Naive B cell (primary cell): ENCODE results near the gene MBD4. TPM values are rescaled to one million over a fixed set of nuclear protein-coding genes. Genes with fewer than 3 reads are reported as not detected.

Experiments
- ATAC-seq, 2 donors: fragments of 150-1000 bp; cut with Tn5 transposase; 2 replicates each; pipeline ENCODE4 v1.10.0; 2021; ENCODE audit warnings: low read depth in 2 of 2, mild to moderate bottlenecking in 2 of 2, moderate library complexity in 2 of 2
- DNase-seq: peaks from one replicate; pipeline ENCODE4 v3.0.0; 2022
- H3K27ac Mint-ChIP-seq, 6 donors: one replicate each; pipeline ENCODE4 v1.8.0; 2020 to 2022; ENCODE audit warnings: mild to moderate bottlenecking in 6 of 6, mixed read lengths in 6 of 6, moderate library complexity in 5 of 6, inconsistent platforms in 2 of 6
- H3K27me3 Mint-ChIP-seq, 3 donors: one replicate each; pipeline ENCODE4 v1.8.0; 2021 to 2022; ENCODE audit warnings: mixed read lengths in 3 of 3, mild to moderate bottlenecking in 1 of 3
- H3K36me3 Mint-ChIP-seq, 2 donors: one replicate each; pipeline ENCODE4 v1.8.0; 2020 to 2022; ENCODE audit warnings: mixed read lengths in 2 of 2, inconsistent platforms in 1 of 2, mild to moderate bottlenecking in 1 of 2
- H3K4me1 Mint-ChIP-seq, 3 donors: one replicate each; pipeline ENCODE4 v1.8.0; 2020 to 2022; ENCODE audit warnings: mixed read lengths in 3 of 3, inconsistent platforms in 1 of 3, mild to moderate bottlenecking in 1 of 3, moderate library complexity in 1 of 3
- H3K4me3 Mint-ChIP-seq, 8 donors: one replicate each; pipeline ENCODE4 v1.8.0; 2020 to 2022; ENCODE audit warnings: mild to moderate bottlenecking in 8 of 8, mixed read lengths in 8 of 8, moderate library complexity in 8 of 8, inconsistent platforms in 2 of 8
- H3K9me3 Mint-ChIP-seq, 7 donors: one replicate each; pipeline ENCODE4 v1.8.0; 2020 to 2022; ENCODE audit warnings: mixed read lengths in 7 of 7, mild to moderate bottlenecking in 5 of 7, inconsistent platforms in 2 of 7, moderate library complexity in 1 of 7
- polyA plus RNA-seq, 6 donors: library from polyadenylated mRNA; unstranded; fragments of 300-500 nt; fragmentation: Illumina TruSeq; gene quantifications; one replicate each; pipeline ENCODE4 v1.2.3, GENCODE V29; 2021; ENCODE audit warnings: low read depth in 6 of 6

MBD4 gene
- polyA plus RNA-seq, 6 donors from 2014 or later, result 98.2 to 187 (median 127) TPM

DNA sequence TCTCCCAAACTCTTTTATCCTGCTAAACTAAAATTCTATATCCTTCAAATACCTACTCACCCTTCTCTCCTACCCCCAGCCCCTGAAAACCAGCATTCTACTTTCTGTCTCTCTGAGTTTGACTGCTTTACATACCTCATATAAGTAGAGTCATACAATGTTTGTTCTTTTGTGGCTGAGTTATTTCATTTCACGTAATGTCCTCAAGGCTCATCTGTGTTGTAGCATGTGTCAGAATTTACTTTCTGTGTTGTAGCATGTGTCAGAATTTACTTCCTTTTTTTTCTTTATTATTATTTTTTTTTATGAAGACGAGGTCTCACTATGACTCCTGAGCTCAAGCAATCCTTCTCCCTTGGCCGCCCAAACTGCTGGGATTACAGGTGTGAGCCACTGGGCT is 20.4 kb upstream of the MBD4 start:
- Mint-ChIP-seq H3K27ac (peak overlapping the region in 1 of 6 donors; percentile 26), H3K27me3 (no peaks in the 10 kb centered on the region), H3K9me3 (no peaks in the 10 kb centered on the region), H3K4me1 (peaks cover 0 to 8% (median 8%) of the 10 kb centered on the region in 3 donors), H3K4me3 (no peak overlapping the region), H3K36me3 (peaks cover 6 to 15% of the 10 kb centered on the region in 2 donors)
- ATAC-seq (peak in 1 of 2 donors; percentile 28), DNase-seq (no peak)

DNA sequence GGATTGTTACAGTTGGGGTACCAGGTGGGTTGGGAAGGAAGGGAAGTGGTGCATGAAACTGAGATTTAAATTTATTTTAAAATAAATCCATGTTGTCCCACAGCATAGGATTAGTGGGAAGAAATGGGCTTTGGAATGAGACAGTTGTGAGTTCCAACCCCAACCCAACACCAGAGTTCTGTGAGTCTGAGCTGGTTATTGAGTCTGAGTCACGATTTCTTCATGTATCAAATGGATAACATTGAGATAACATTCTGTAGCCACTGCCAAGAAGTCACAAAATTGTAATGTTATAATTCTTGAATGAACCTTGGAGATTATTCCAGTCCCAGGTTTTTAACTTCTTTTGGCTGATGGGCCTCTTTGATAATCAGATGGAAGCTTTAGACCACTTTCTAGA is 14.0 kb upstream of the MBD4 start:
- no peak for ATAC-seq
- Mint-ChIP-seq H3K4me1 (peaks cover 0 to 11% (median 7%) of the 10 kb centered on the region in 3 donors), H3K36me3 (peaks cover 24 to 27% of the 10 kb centered on the region in 2 donors), H3K27me3 (no peaks in the 10 kb centered on the region), H3K4me3 (no peak overlapping the region), H3K27ac (no peak overlapping the region), H3K9me3 (no peaks in the 10 kb centered on the region)
- no peak for DNase-seq

DNA sequence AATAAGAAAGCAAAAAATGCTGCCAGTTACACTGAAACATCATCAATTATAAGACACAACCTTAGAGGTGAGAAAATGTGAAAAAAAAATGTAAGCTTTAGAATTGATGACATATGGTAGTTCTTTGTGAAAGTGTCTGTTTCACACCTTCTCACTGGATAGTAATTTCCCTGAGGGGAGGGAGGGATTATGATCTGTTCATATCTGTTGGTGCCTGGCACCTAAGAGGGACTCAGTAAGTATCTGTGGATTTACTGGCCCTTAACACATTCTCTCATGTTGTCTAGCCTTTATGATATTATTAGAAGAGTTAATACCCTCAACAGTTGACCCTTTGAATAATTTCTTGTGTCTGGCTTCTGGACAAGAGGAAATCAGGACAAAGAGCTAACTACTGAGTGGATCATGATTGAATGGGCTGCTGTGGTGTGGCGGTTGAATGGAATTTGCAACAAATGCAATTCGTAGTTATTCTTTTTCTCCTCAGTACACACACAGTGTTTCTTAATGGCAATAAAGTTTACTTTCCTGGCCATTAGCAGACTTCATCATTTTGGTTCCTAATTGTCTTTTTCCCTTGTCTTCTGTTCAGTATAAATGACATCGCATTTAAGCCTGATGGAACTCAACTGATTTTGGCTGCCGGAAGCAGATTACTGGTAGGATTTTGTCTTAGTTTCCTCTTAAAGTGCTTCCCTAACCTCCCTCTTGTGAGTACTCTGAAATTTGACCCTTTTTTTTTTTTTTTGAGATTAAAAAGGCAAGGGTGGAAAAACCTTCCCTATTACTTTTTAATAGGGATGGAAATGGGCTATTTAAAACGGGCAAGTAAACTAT is 9.7 kb upstream of the MBD4 start:
- ATAC-seq, result no peak
- Mint-ChIP-seq H3K27me3 (no peaks in the 10 kb centered on the region), H3K4me3 (no peak overlapping the region), H3K9me3 (no peaks in the 10 kb centered on the region), H3K27ac (peak overlapping the region in 2 of 6 donors; percentile 3 to 63), H3K36me3 (peaks cover 18 to 21% of the 10 kb centered on the region in 2 donors), H3K4me1 (peaks cover 0 to 11% (median 10%) of the 10 kb centered on the region in 3 donors)
- no peak for DNase-seq

DNA sequence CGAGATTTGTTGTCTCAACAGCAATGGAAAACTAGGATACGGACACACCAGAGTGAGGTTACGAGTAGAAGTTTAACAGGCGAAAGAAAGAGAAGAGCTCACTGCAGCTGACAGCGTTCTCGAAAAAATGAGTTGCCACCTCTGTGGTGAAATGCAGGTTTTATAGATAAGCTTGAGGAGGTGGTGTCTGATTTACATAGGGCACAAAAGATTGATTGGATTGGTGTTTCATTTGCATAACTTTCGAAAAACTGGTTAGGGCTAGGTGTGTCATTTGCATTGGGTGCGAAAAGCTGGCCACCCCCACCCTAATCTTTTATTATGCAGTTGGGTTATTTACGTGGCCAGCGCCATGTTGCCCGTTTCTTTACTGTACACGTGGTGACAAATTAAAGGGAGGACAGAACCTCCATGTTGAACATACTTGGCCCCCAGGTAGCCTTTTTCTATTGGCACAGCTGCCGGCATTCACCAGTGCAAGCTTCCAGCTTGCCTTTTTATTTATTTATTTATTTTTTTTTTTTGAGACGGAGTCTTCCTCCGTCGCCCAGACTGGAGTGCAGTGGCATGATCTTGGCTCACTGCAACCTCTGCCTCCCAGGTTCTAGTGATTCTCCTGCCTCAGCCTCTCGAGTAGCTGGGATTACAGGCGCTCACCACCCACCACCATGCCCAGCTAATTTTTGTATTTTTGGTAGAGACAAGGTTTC is 8.6 kb upstream of the MBD4 start:
- no peak overlapping the region for H3K4me3 Mint-ChIP-seq
- DNase-seq (no peak), ATAC-seq (no peak)
- H3K27ac Mint-ChIP-seq, result no peak overlapping the region
- H3K36me3 Mint-ChIP-seq, result peaks cover 16 to 17% of the 10 kb centered on the region in 2 donors
- peaks cover 0 to 11% (median 10%) of the 10 kb centered on the region in 3 donors for H3K4me1 Mint-ChIP-seq
- H3K27me3 Mint-ChIP-seq, result no peaks in the 10 kb centered on the region
- no peaks in the 10 kb centered on the region for H3K9me3 Mint-ChIP-seq

DNA sequence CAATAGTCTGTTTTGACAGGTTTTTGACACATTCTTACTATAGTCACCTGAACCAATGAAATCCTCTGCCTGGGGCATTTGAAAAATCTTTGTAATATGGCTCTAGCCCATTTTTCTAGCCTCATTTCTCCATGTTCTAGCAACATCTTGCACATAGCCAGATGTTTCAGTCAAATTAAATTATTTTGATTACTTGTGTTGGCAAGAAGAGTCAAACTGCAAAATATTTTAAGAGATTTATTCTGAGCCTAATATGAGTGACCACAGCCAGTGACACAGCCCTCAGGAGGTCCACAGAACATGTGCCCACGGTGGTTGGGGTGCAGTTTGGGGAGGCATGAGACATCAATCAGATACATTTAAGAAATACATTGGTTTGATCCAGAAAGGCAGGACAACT is 7.2 kb upstream of the MBD4 start:
- no peaks in the 10 kb centered on the region for H3K27me3 Mint-ChIP-seq
- ATAC-seq, result no peak
- peaks cover 2 to 3% of the 10 kb centered on the region in 2 donors for H3K36me3 Mint-ChIP-seq
- no peaks in the 10 kb centered on the region for H3K9me3 Mint-ChIP-seq
- no peak for DNase-seq
- no peak overlapping the region for H3K4me3 Mint-ChIP-seq
- no peak overlapping the region for H3K27ac Mint-ChIP-seq
- H3K4me1 Mint-ChIP-seq, result peaks cover 0 to 19% (median 11%) of the 10 kb centered on the region in 3 donors

DNA sequence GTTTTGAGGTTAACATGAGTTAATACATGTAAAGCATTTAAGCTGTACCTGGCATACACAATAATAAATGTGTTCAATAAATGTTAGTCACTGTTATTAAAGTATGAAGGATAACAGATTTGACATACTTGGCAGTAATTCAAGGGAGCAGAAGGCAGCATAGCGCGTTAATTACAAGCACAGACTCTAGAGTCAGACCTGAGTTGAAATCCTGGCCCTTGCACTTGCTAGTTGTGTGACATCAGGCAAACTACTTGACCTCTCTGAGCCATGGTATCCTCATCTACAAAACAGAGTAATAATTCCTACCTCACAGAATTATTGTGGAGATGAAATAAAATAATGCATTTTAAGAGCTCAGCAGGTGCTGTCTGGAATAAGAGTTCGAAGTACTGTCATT is 5.7 kb upstream of the MBD4 start:
- H3K9me3 Mint-ChIP-seq, result no peaks in the 10 kb centered on the region
- H3K27ac Mint-ChIP-seq, result no peak overlapping the region
- ATAC-seq, result no peak

DNA sequence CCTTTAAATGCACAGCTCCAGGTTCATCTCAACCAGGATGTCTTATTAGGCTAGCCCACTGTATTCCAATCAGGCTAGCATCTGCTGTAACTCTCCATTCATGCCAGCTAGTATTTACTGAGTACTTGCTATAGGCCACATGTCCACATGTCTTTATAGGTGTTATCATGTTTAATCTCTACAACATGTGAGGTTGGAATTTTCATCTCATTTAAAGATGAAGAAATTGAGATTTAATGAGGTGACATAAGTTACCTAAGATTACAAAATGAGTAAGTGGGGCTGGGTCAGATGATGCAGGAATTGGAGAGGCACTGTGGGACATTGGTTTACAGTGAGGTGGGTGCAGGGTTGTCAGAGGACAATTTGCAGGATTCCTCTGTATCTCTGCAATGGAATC is 3.2 kb upstream of the MBD4 start:
- Mint-ChIP-seq H3K4me1 (peaks cover 24 to 36% (median 27%) of the 10 kb centered on the region in 3 donors), H3K36me3 (peaks cover 2 to 4% of the 10 kb centered on the region in 2 donors), H3K9me3 (no peaks in the 10 kb centered on the region), H3K4me3 (peak overlapping the region in 2 of 8 donors; percentile 15 to 57), H3K27me3 (no peaks in the 10 kb centered on the region), H3K27ac (peak overlapping the region in 3 of 6 donors; percentile 4 to 80 (median 52))
- no peak for DNase-seq
- ATAC-seq, result no peak

More for the DNA sequence above, 5.7 kb upstream of the MBD4 start:
- H3K36me3 Mint-ChIP-seq, result no peaks in the 10 kb centered on the region
- no peak for DNase-seq
- H3K4me1 Mint-ChIP-seq, result peaks cover 12 to 29% (median 20%) of the 10 kb centered on the region in 3 donors
- no peak overlapping the region for H3K4me3 Mint-ChIP-seq
- no peaks in the 10 kb centered on the region for H3K27me3 Mint-ChIP-seq

DNA sequence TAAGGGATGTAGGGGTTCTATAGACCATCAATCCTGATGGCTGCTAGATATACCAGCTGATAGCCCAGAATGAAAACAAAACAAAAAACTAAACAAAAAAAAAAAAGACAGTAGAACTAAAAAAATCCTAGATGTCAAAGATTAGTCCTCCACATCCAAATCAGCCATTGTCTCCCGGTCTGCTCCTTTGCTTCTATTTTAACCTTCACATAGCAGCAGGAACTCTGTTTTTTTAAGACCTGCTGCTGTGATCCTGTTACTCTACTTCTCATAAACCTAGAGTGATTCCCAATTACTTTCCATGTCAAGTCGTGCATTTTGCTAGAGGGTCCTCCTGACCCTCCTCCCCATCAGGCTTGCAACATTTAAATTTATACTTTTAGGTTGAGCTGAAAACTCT is 2.7 kb upstream of the MBD4 start:
- Mint-ChIP-seq H3K36me3 (peaks cover 6 to 8% of the 10 kb centered on the region in 2 donors), H3K27me3 (no peaks in the 10 kb centered on the region), H3K4me1 (peaks cover 29 to 39% (median 31%) of the 10 kb centered on the region in 3 donors), H3K9me3 (no peaks in the 10 kb centered on the region), H3K27ac (peak overlapping the region in 2 of 6 donors; percentile 4 to 52), H3K4me3 (peak overlapping the region in 4 of 8 donors; percentile 15 to 58 (median 48))
- ATAC-seq, result no peak
- no peak for DNase-seq

DNA sequence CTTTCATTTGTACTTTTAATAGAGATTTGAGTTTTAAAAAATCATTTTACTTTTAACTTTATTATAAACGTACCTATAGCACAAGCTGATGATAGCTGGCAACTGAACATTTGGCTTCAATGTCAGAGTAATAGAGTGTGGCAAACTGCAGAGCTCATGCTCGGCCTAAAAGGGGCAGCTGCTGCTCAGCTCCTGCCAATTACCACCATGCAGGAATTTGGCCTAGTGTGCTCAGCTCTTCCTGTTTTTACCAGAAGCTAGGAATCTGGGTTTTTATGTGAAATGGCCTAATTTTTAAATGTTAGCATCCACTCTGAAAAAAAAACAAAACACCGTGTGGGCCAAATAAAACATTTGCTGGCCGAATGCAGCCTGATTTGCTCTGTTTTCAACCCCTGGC is 2.0 kb upstream of the MBD4 start:
- Mint-ChIP-seq H3K4me3 (peak overlapping the region in 6 of 8 donors; percentile 62 to 97 (median 89)), H3K27me3 (no peaks in the 10 kb centered on the region), H3K27ac (peak overlapping the region in 3 of 6 donors; percentile 90 to 97 (median 97)), H3K9me3 (no peaks in the 10 kb centered on the region), H3K4me1 (peaks cover 35 to 43% (median 36%) of the 10 kb centered on the region in 3 donors), H3K36me3 (peaks cover 8 to 11% of the 10 kb centered on the region in 2 donors)
- DNase-seq (no peak), ATAC-seq (no peak)

DNA sequence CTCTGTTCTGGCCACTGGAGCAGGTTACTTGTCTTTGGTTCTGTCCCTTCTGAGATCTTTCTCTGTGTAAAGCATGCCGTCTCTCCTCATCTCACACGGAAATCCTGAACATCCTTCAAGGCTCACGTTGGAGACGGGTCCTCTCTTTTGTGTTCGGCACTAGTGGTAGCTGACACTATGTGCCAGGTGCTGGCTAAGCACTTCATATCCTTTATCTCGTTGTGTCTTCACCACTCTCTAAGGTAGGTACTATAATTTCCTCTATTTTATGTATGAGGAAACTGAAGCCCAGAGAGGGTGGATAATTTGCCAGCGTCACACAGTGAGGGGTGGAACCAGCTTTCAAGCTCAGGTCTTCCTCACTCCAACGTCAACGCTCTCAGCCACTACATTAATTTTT is 1.5 kb upstream of the MBD4 start:
- DNase-seq (no peak), ATAC-seq (no peak)
- Mint-ChIP-seq H3K4me3 (peak overlapping the region; percentile 86 to 100 (median 97)), H3K27me3 (no peaks in the 10 kb centered on the region), H3K4me1 (peaks cover 41 to 49% (median 42%) of the 10 kb centered on the region in 3 donors), H3K9me3 (no peaks in the 10 kb centered on the region), H3K27ac (peak overlapping the region; percentile 81 to 99 (median 97)), H3K36me3 (peaks cover 8 to 16% of the 10 kb centered on the region in 2 donors)

DNA sequence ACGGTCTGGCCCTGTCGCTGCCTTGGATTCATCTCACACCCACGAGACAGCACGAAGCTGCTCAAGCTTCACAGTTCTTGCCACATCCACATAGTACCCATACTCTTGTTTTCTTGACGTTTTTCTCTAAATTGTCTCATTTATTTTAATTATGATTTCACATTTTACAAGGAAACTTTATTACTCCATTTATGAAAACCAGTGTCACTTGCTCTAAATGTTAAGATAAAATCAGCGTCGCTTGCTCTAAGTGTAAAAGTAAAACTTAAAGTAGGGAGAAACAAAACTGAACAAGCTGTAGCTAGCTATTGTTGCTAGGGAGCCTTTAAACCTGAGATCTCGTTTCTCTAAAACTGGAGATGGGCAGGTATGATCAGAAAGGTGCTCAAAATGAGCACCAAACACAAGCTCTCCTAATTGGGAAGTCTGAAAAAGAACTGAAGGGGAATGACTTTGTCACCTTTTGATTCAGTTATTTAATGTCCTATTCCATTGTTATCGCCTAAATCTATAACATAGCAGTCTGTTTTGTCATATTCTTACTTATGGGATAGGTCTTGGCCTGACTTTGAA is 956 bp upstream of the MBD4 start:
- Mint-ChIP-seq H3K27me3 (no peaks in the 10 kb centered on the region), H3K27ac (peak overlapping the region; percentile 81 to 99 (median 97)), H3K4me3 (peak overlapping the region; percentile 86 to 100 (median 97)), H3K9me3 (no peaks in the 10 kb centered on the region), H3K36me3 (peaks cover 8 to 21% of the 10 kb centered on the region in 2 donors), H3K4me1 (peaks cover 45 to 54% (median 47%) of the 10 kb centered on the region in 3 donors)
- DNase-seq (peak; percentile 5), ATAC-seq (peak; percentile 31)

DNA sequence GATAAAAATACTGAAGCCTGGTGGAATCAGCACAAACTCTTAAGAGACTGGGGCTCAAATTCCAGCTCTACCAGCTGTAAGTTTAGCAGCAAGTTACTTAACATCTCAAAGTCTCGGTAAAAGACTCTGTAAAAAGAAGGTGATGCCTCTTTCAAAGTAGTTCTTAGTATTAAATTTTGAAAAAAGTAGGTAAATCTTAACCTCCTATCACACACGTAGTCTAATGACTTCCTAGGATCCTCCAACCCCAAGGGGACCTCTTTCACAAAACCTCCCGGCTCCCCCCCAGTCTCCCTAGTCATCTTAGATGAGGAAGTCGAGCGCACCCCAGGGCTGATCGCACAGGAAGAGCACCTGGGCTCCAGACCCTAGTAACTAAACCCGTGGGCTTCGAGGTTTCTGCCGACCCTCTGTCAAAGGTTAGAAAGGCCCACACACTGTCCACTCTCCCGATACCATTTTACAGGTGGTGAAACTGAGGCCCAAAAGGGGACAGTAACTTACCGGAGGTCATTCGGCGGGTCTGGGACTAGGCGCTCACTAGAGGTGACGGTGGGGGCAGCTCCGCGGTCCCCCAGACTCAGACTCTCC is 427 bp downstream of the MBD4 start:
- ATAC-seq (peak; percentile 22 to 29), DNase-seq (peak; percentile 57)
- peaks cover 57 to 68% (median 60%) of the 10 kb centered on the region in 3 donors for H3K4me1 Mint-ChIP-seq
- H3K27me3 Mint-ChIP-seq, result no peaks in the 10 kb centered on the region
- peak overlapping the region; percentile 86 to 100 (median 97) for H3K4me3 Mint-ChIP-seq
- no peaks in the 10 kb centered on the region for H3K9me3 Mint-ChIP-seq
- H3K27ac Mint-ChIP-seq, result peak overlapping the region; percentile 81 to 99 (median 97)
- H3K36me3 Mint-ChIP-seq, result peaks cover 8 to 26% of the 10 kb centered on the region in 2 donors

DNA sequence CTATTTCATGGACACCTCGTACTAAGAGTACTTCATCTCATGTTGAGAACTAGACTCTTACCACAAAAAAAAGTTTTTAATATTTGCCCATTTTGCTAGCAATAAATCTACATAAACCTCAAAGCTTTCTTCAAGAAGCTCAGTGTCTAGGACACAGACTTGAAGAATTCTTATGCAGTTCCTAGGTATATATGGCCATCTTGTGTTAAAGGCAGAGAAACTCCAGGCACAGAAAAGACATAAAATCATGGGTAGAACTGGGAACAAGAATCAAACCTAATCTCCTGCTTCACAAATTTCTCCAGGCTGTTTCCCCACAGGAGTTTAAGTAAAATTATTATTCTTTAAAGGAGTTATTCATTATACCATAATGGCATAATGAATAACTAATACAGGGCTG is 4.4 kb downstream of the MBD4 start:
- peak overlapping the region in 5 of 6 donors; percentile 26 to 90 (median 44) for H3K27ac Mint-ChIP-seq
- peaks cover 16 to 40% of the 10 kb centered on the region in 2 donors for H3K36me3 Mint-ChIP-seq
- H3K27me3 Mint-ChIP-seq, result no peaks in the 10 kb centered on the region
- peak overlapping the region; percentile 76 to 93 (median 88) for H3K4me3 Mint-ChIP-seq
- H3K4me1 Mint-ChIP-seq, result peaks cover 54 to 74% (median 55%) of the 10 kb centered on the region in 3 donors
- DNase-seq (no peak), ATAC-seq (no peak)
- H3K9me3 Mint-ChIP-seq, result no peaks in the 10 kb centered on the region
